Inferior parietal cortex (tissue), 1 donor: Measurements from ENCODE around the gene D2HGDH.
"Not testable (repeated sequence)": the region's sequence is repeated elsewhere in the genome, so short reads cannot be mapped to it uniquely, and the experiment has no call there.

Experiments
- DNase-seq: peaks from one replicate; pipeline ENCODE4 v3.0.0-alpha.2; 2016; ENCODE audit errors: extremely low spot score

Gene D2HGDH

GRCh38 chr2:241768850-241769249 lies 34.4 kb downstream of the D2HGDH start:
- no peak for DNase-seq

GRCh38 chr2:241769819-241770184 lies 35.4 kb downstream of the D2HGDH start:
- no peak for DNase-seq

GRCh38 chr2:241770185-241770935 lies 35.9 kb downstream of the D2HGDH start:
- no peak for DNase-seq

DNA sequence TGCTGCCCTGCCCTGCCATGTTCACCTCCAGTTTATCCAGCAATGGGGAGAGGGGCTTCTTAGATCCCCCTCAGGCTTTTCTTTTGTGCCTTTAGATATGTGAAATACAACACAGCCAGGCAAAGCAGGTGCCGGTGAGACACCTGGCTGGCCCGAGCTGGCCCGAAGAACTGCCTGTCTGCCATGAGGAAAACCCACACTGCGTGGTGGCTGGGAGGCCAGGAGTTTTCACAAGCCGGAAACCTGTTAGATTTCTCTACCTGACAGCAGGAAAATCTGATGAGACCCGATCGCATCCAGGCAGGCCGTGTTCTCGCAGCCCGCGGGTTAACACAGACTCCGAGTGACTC lies 36.5 kb downstream of the D2HGDH start:
- DNase-seq: no peak

DNA sequence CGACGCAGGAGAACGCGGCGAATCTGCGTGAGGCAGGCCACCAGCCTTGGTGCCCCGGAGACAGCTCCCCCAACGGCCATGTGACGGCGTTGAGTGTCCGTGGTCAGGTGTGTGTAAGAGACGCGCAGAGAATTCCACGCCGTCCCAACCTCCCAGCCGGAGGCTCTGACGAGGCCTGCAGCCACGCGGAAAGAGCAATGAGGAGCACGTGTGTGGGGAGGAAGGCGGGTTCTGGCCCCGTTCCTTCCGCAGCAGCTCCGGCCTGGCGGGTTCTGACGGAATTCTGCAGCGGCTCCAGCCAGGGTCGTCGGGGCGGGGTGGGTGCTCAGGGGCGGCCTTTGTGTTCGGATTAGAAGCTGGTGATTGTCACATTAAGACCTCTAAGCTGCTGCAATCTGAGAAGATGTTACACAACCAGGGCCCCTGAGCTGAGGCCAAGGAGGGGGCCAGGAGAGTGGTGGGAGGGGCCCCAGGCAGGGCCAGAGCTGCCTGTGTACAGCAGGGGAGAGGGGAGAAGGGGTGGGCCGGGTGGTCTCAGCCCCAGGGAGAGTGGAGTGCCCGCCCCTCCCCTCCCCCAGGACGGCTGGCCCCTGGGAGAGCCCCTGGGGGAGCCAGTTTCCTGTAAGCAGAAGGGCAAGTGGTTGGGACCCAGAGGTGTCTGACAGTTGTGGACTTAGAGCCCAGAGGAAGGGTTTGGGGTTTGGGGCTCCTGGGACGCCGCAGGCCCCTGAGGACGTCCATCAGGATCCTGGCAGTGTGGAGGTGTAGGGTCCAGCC lies 37.0 kb downstream of the D2HGDH start:
- DNase-seq: no peak

GRCh38 chr2:241772063-241772499 lies 37.7 kb downstream of the D2HGDH start:
- no peak for DNase-seq

DNA sequence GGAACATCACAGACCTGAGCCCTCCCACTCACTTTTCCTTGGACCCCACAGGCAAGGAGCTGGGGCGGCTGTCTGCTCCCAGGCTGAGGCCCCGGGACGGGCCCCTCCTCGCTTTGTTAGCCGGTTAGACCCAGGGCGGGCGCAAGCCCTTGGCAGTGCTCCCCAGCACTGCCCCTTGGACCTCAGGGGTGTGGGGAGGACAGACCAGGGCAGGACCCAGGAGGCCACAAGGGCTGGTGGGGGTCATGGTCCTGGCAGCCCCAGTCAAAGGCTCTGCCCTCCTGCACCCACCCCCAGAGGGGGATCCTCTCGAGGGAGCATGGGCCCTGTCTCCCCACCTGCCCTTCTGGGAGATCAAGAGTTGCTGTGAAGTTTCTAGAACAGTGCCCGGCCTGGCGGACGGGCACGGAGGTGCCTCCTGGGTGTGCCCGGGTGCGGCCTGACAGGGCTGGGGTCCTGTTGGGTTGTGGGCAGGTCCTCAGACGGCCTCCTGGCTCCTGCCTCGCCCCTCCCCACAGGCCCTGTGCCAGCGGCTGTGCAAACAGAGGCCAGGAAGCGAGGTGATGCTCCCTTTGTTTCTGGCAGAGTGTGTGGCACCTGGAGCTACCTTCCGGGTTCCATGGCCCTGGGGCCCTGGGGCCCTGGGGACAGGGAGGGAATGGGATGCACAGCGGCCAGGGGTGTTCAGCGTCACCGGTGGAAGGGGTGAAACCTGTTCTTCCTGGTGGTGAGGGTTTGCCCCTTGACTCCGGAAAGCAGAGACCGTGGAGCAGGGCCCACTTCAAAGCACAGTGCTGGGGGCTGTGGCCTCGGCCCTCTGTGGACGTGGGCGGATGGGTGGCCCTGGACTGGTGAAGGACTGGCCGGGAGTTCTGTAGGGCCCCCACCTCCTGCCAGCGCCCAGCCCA lies 39.3 kb downstream of the D2HGDH start:
- no peak for DNase-seq

- DNase-seq: no peak
Measured at GRCh38 chr2:241774419-241775222, 40.2 kb downstream of the D2HGDH start.

DNA sequence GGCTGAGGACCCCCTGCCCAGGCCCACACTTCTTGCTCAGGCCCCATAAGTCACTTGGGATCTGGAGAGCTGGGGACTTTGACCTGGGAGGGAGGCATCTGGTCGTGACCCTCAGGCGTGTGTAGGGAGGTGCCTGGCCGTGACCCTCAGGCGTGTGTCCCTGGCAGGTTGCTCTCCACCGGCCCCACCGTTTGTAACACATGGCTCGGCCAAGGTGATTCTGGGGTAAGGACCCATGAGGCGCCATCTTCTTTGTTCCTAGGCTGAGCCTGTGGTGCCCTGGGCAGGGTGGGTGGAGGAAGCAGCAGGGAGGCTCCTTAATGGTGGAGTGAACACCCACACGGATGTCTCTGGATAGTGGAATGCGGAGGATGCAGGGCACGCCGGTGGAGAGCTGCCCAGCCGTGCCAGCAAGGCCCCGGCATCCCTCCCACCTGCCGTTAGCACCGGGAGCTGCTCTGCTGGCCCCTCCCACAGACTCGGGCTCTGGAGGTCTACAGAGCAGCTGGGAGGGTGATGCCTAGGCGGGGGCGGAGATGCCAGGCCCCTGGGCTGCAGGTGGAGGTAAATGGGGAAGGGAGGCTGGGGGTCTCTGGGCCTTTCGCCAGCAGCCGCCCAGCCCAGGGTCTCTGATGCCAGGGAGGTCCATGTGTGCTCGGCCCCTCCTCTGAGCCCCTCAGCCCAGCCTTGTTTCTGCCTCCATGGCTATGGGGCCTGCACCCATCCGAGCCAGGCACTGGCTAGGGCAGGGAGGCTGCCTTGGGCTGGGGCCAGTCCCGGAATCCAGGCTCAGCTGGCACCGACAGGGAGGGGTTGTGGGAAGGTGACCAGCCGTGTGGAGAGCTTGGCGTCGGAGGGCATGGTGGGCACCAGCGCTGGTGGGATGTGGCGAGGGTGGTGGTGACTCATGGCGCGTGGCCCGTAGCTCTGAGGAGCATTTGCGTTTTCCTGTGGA lies 41.1 kb downstream of the D2HGDH start:
- DNase-seq: no peak

DNA sequence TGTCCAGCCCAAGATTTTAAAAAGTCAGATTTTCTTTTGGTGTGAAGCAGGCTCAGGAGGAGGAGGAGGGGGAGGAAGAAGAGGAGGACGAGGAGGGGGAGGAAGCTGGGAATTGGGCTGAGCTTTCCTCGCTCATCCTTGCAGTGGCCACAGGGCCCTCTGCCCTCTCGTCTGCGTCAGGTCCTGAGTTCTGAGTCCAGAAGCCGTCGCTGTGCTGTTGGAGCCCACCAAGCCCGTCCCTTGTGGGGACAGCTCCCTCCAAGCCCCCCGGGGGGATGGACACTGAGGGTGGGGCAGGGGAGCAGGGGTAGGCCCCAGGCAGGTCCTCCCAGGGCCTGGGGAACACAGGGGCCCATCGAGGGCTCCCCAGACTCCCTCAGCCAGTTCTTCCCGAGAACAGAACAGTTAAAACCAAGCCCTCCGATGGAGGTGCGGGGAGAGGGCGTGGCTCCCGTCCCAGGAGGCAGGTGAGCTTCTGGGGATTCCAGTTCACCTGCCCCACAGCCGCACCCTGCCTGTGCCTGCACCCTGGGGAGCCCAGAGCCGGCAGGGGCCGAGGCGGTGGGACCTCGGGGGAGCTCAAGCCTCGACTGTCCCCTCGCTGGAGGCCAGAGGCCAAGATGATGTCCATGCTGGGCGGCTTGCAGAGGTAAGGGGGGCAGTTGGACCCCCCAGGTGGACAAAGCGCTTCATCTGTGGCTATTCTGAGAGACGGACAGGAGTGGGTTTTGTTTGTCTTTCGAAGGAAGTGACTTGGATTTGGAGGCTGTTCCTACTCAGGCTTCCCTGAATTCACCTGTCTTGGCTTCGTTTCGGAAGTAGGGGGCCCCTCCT lies 42.1 kb downstream of the D2HGDH start, which contains the start of gene GAL3ST2:
Gene GAL3ST2, plus strand, starts transcription at position 487 of the 834 bp plus-strand sequence. Its CDS starts 134 bp downstream, at position 621.
- no peak for DNase-seq

DNA sequence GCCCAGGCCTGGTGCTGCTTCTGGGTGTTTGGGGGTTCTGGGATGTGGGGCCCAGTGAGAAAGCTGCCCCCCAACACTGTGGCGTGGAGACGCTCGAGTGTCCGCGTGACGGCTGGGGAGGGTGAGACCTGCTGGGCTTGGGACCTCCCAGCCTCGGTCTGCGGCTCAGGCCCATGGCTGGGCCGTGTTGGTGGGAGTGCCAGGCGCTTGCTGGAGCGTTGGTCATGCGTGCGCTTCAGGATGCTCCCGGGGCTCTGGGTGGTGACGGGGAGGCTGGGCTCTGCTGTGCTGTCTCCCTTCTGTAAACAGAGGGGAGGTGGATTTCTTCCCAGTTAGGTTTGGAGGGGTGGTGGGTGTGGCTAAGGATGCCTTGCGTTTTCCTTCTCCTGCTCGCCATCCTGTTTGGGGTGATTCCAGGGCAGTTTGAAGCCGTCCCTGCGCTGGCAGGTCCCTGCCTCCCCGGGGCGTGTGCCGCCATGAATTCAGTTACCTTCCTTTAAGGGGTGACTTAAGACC lies 42.8 kb downstream of the D2HGDH start:
- DNase-seq: no peak

- no peak for DNase-seq
Measured at GRCh38 chr2:241777686-241778627, 43.5 kb downstream of the D2HGDH start.

DNA sequence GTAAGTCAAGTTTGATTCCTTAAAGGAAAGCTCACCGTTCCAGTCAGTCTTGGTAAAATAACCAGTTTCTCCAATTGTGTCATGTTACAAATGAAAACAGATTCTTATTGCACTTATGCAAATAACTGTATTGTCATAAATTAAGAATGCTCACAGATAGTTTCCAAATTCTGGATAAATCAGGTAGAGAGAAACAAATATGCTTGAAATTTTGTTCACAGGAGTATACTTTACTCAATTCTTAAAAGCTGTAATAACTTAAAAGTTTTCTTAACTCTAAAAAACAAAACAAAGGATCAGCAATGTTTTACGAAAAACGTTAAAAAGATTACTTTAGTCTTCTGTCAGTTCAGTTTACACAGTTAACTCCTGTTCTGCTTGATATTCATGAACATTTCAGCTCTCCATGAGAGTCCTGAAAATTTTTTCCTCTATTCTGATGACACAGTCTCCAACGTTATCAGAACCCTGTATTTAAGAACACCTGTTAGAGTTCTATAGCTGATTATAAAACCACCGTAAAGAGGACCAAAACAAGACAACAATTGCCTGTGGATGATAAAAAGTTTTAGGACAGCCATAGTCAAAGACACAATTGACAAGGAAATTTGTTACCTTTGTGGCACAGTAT lies 46.6 kb downstream of the D2HGDH start:
- DNase-seq: no peak

GRCh38 chr2:241782053-241782452 lies 47.6 kb downstream of the D2HGDH start:
- DNase-seq: not testable (repeated sequence)

- DNase-seq: no peak
Measured at GRCh38 chr2:241788135-241788534, 53.7 kb downstream of the D2HGDH start.

DNA sequence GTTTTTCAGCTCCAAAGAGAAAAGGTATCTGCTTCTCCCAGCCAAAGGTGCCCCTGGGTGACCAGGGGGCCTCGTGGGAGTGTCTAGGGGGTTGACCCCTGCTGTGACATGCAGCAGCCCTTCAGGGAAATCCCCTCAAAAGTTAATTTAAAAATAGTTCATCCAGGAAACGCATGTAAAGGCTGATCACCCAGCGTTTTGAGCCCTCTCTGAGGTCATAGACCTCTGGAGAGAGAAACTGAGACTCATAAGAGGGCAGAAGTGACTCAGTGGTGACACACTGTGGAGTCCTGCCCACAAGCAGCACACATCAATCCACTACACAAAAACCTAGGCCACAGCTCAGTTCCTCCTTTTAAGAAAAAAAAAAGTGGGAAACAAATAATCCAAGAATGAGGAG lies 54.1 kb downstream of the D2HGDH start:
- no peak for DNase-seq

- DNase-seq: not testable (repeated sequence)
Measured at GRCh38 chr2:241791385-241791784, 57.0 kb downstream of the D2HGDH start.
